Lower leg skin (tissue), 4 donors: ENCODE data around the gene EEFSEC. TPM values are rescaled to one million over a fixed set of nuclear protein-coding genes. Genes with fewer than 3 reads are reported as not detected.

Experiments
- DNase-seq, 2 donors: peaks; one replicate each; pipeline ENCODE4 v3.0.0-alpha.2; 2019; ENCODE audit warnings: low spot score in 2 of 2
- H3K4me3 ChIP-seq: fragments of 200-600 bp; sonication (generic); 2 replicates; pipeline ENCODE4 v1.5.1; 2017; ENCODE audit warnings: mild to moderate bottlenecking, low read depth; ENCODE audit not compliant: poor library complexity, severe bottlenecking
- CTCF ChIP-seq, 3 donors: fragments of 450-650 bp; IDR thresholded peaks; one replicate each; pipeline ENCODE4 v1.5.1; 2016; ENCODE audit warnings: antibody characterized with exemption in 3 of 3, mild to moderate bottlenecking in 3 of 3, moderate library complexity in 2 of 3
- POLR2A ChIP-seq, 2 donors: fragments of 450-650 bp; IDR thresholded peaks; one replicate each; pipeline ENCODE4 v1.6.1; 2016 to 2017; ENCODE audit warnings: antibody characterized with exemption in 2 of 2, mild to moderate bottlenecking in 1 of 2, moderate library complexity in 1 of 2
- WGBS, 2 donors: methylation state at CpG; one replicate each; pipeline ENCODE4 v1.1.5; 2018; 5-methylcytosine and 5-hydroxymethylcytosine counted together
- intact Hi-C: fragments of 100-400 bp; cut with DNase I; formaldehyde crosslinking; loops from one replicate; pipeline ENCODE4 v1.15.0; 2023; ENCODE audit warnings: low total_unique reads
- total RNA-seq, 4 donors: library from RNA; depleted of rRNA; stranded (reverse); fragments of >200 nt; gene quantifications; one replicate each; pipeline ENCODE4 v1.1.0, GENCODE V29; 2016

EEFSEC gene
- total RNA-seq, 4 donors from 2014 or later: 16.3 to 28.6 (median 16.8) TPM

- 79 to 96% methylated on average over 2 of the region's 2 CpGs for WGBS, 2 donors
- intact Hi-C loops: no loop called here
- TF ChIP-seq POLR2A (IDR thresholded peaks at IDR 0.05) (no peak), CTCF (IDR thresholded peaks at IDR 0.05) (no peak)
- H3K4me3 ChIP-seq: no peak overlapping the region
- DNase-seq: no peak
Observed at GRCh38 chr3:128454310-128454618, 301.0 kb downstream of the EEFSEC start.

- H3K4me3 ChIP-seq: no peak overlapping the region
- intact Hi-C loops: no loop called here
- no peak for TF ChIP-seq CTCF (IDR thresholded peaks at IDR 0.05)
- no peak for TF ChIP-seq POLR2A (IDR thresholded peaks at IDR 0.05)
- 69 to 77% methylated on average over 5 of the region's 5 CpGs for WGBS, 2 donors
- DNase-seq: no peak
Observed at GRCh38 chr3:128455116-128455515, 301.8 kb downstream of the EEFSEC start.

- intact Hi-C loops: no loop called here
- no peak overlapping the region for H3K4me3 ChIP-seq
- no peak for TF ChIP-seq POLR2A (IDR thresholded peaks at IDR 0.05)
- TF ChIP-seq CTCF (IDR thresholded peaks at IDR 0.05): no peak
- 63 to 69% methylated on average over 16 of the region's 16 CpGs for WGBS, 2 donors
- no peak for DNase-seq
Observed at GRCh38 chr3:128455786-128456748, 302.8 kb downstream of the EEFSEC start.

GRCh38 chr3:128456776-128457715, 303.8 kb downstream of the EEFSEC start:
- intact Hi-C loops: no loop called here
- no peak for TF ChIP-seq CTCF (IDR thresholded peaks at IDR 0.05)
- TF ChIP-seq POLR2A (IDR thresholded peaks at IDR 0.05): no peak
- no peak overlapping the region for H3K4me3 ChIP-seq
- 38 to 41% methylated on average over 26 to 27 of the region's 27 CpGs for WGBS, 2 donors
- DNase-seq: no peak

GRCh38 chr3:128457937-128458336, 304.7 kb downstream of the EEFSEC start:
- 83 to 86% methylated on average over 12 of the region's 12 CpGs for WGBS, 2 donors
- no peak for DNase-seq
- intact Hi-C loops: no loop called here
- TF ChIP-seq CTCF (IDR thresholded peaks at IDR 0.05): no peak
- H3K4me3 ChIP-seq: no peak overlapping the region

Other genes starting within 250 kb of the EEFSEC start
- gene KBTBD12, start 238.2 kb upstream of the EEFSEC start, total RNA-seq: under 1 TPM in 2 of 4 donors, not detected in 2; 0.22 to 0.23 TPM
- gene SEC61A1, start 101.0 kb upstream of the EEFSEC start, total RNA-seq: 100 to 1,000 TPM in 2 of 4 donors, 10 to 100 TPM in 2; 53.3 to 120 (median 88.9) TPM
- 10 to 100 TPM; 14.4 to 21.2 (median 19.8) TPM for gene RUVBL1, start 29.7 kb upstream of the EEFSEC start, total RNA-seq